Fibroblast of lung (primary cell): Measurements from ENCODE around the gene CYP26C1.

Source experiments
- EZH2 ChIP-seq: IDR thresholded peaks from 2 replicates; pipeline ENCODE4 v1.5.1; 2012; ENCODE audit warnings: low read length, control low read depth, mild to moderate bottlenecking; ENCODE audit errors: missing control alignments
- TF ChIP-seq, protein P1 (sequence below), 2 donors: IDR thresholded peaks in 1 of 2; conservative IDR thresholded peaks in 1 of 2; 1 replicate in 1 of 2; 2 replicates in 1 of 2; pipeline ENCODE4 v1.5.1; 2011 to 2012; ENCODE audit warnings: low read length in 2 of 2, control low read depth in 1 of 2, inconsistent platforms in 1 of 2, low read depth in 1 of 2, mild to moderate bottlenecking in 1 of 2

GRCh38 chr10:93077860-93078337 is 17.3 kb downstream of the CYP26C1 start:
- TF ChIP-seq, protein P1, sequence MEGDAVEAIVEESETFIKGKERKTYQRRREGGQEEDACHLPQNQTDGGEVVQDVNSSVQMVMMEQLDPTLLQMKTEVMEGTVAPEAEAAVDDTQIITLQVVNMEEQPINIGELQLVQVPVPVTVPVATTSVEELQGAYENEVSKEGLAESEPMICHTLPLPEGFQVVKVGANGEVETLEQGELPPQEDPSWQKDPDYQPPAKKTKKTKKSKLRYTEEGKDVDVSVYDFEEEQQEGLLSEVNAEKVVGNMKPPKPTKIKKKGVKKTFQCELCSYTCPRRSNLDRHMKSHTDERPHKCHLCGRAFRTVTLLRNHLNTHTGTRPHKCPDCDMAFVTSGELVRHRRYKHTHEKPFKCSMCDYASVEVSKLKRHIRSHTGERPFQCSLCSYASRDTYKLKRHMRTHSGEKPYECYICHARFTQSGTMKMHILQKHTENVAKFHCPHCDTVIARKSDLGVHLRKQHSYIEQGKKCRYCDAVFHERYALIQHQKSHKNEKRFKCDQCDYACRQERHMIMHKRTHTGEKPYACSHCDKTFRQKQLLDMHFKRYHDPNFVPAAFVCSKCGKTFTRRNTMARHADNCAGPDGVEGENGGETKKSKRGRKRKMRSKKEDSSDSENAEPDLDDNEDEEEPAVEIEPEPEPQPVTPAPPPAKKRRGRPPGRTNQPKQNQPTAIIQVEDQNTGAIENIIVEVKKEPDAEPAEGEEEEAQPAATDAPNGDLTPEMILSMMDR (conservative IDR thresholded peaks at IDR 0.05 in 1 of 2, IDR thresholded peaks at IDR 0.05 in 1 of 2; ENCODE audit: low read depth in 1 of 2, low read length in 2 of 2), result no peak
- TF ChIP-seq EZH2, result no peak
